GM20431 (cell line): ENCODE measurements around the gene PRCD.

Experiments used
- in situ Hi-C: fragments of 300-500 bp; cut with MseI, MboI; formaldehyde crosslinking; loops from one replicate; pipeline ENCODE4 v1.15.0; 2020; ENCODE audit warnings: low sequenced_read_pairs; ENCODE audit not compliant: unreplicated experiment

The PRCD gene

DNA sequence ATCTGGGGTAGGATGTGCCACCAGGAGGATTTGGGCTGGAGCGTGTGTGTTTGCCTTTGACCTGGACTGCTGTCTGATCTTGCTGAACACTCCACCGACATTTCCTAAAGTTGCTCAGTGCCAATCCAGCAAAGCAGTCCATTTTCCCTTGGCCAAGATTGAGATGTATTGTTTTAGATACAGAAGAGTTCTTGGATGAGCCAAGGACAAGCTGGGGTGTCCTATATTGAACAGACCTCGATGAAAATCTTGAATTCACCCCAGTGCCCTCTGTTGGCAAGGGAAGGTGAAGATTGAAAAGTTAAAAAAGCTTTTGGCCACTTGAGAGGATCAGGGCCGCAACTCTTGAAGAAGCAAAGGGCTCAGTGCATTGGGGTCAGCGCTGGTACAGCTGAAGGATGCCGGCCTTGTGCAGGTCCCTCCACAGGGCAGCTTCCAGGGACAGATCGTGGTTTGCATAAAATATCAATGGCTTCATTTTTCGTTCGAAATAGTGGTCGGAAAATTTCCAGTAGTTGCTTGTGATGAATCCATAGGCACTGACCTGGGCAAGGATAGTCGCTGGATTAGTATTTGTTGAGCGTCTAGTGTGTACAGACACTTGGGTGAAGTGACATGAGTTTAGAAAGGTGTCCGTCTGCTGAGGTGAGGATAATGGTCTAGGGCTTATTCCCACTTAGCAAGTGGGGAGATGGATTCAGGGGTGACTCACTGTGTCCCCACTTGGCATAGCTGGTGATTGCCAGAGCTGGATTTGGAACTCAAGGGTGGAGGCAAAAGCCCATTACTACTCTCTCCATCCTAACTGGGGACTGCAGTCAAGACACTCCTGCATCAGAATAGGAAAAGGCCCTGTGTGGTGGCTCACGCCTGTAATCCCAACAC lies 26.1 kb downstream of the PRCD start:
- in situ Hi-C loops, result no loop called here

DNA sequence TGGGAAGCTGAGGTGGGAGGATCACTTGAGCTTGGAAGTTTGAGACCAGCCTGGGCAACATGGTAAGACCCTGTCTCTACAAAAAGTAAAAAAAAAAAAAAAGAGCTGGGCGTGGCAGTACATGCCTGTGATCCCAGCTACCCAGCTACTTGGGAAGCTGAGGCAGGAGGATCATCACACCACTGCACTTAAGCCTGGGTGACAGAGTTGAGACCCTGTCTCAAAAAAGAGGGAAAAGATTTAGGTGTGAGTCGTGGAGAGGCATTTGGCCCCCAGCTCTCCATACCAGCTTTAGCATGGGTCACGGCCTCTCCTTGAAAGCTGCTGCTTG lies 26.7 kb downstream of the PRCD start:
- in situ Hi-C loops, result no loop called here

DNA sequence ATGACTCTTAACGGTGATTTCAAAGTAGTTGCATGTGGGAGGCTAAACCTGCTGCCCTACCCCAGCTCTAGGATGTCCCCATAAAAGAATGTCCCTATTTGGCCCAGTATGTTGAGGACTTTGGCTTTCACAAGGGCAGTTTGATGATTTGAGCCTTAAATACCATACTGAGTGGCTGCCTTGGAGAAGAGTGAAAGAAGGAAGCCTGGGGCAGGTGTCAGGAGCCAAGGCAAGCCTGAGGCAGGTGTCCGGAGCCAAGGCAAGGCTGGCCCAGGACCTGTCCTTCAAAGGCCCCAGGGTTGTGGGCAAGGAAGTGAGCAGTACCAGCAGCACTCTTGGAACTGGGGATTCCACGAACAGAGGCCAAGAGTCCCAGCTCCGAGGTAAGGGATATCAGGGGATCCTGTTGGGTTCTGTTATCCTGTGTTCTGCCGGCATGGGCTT lies 27.2 kb downstream of the PRCD start:
- in situ Hi-C loops, result no loop called here

DNA sequence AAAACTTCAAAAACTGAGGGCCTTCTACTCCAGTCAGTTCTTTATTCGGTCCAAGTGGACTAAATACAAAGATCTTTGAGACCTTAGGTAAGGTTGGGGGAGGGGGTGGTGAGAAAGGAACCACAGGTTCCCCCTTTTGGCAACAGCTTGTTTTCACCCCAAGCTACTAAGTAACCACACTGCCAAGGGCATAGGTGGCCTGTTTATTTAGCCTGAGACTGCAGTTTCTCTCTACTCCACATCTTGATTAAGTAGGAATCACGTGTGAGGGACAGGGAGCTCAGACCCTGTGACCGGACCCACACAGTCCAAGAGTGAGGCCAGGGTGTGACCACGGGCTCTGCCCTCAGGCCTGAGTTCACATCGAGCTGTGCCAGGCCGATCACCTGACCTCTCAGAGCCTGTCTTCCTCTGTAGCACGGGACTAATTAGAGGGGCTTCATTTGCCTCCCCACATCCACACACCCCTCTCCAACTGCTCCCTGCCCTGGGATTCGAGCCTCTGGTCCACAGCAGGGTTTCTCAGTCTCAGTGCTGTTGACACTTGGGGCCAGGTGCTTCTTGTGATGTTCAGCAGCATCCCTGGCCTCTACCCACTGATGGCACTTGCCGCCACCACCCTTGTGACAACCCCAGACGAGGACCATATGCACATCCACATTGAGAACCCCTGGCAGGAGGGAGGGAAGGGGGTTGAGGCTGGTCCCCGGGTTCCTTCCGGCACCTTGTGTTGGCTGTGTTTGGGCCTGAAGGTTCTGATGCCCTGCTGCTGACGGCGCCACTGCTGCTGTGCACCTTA lies 28.0 kb downstream of the PRCD start:
- in situ Hi-C loops, result no loop called here

DNA sequence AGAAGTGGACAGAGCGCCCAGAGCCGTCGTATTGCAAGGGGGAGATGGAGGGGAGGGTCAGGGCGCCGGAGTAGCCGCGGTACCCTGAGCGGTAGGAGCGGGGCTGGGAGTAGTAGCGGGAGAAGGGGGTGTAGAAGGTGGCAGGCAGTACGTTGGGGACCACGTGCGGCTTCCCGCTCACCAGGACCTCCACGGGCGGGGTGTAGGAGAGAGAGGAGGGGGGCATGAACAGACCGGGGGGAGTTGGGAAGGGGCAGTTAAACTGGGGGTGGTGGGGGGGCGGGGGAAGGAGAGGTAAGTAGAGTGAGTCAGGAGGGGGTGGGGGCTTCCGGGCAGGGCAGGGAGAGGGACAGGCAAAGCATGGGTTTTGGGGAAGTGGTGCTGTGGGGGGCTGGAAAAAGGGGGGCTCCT lies 29.0 kb downstream of the PRCD start:
- in situ Hi-C loops, result no loop called here

DNA sequence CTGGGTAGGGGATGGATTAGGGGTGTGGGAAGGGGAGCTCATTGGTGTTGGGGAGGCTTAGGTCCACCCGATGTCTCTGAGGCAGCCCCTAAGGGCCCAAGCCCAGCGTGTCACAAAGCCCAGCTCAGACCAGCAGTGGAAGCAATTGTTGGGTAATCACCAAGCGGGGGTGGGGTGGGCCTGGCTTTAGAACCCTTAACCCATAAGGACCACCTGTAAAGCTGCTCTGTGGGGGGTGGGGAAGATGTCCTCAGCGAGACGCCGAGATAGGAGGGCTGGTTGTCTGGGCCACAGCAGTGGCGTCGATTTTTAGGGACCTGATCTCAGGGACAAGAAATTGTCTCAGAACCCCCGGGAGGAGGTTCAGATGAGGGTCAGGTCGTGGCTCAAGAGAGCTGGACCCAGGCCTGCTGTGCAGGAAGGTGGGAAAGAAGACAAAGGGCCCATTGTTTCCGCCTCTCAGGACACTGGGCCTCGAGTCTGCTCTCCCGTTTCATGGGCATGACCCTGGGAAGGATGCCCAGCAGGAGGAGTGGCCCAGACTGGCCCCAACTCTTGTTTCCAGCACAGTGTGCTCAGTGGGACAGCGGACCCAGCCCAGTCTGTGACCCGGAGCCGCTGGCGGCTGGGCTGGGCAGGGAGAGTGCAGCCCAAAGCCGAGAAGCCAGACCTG lies 29.9 kb downstream of the PRCD start:
- in situ Hi-C loops, result no loop called here

DNA sequence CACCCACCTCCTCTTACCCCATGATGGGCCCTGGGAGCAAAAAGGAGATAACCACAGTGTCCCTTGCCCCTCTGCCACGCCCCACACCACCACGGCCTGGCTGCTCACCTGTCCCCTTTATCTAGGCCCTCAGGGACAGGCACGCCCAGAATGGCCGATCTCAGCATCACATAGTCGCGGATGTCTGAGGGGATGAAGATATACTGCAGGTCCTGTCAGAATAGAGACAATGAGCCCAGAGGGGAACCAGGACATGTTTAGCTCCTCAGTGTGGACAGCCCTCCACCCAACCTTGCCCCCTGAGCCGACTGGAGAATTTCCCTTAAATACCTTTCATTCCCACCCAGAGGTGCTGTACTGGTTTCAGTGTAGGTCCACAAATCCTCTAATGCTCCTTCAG lies 30.6 kb downstream of the PRCD start:
- in situ Hi-C loops, result no loop called here

DNA sequence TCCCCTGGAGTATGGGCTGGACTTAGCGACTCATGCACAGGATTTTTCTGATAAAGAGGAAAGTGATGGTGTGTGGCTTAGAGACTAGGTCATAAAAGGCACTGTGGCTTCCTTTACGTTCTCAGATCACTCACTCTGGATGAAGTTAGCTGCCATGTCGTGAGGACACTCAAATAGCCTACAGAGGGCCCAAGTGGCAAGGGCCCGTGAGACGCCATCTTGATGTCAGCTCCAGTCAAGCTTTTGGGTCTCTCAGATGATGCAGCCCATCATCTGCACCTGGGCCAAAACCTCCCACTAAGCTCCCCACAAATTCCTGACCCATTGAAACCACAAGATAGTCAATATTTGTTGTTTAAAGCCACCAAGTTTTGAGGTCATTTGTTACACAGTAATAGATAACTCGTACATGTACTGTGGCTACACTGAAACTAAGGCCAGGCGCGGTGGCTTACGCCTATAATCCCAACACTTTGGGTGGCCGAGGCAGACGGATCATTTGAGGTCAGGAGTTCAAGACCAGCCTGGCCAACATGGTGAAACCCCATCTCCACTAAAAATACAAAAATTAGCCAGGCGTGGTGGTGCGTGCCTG lies 31.1 kb downstream of the PRCD start:
- in situ Hi-C loops, result no loop called here

DNA sequence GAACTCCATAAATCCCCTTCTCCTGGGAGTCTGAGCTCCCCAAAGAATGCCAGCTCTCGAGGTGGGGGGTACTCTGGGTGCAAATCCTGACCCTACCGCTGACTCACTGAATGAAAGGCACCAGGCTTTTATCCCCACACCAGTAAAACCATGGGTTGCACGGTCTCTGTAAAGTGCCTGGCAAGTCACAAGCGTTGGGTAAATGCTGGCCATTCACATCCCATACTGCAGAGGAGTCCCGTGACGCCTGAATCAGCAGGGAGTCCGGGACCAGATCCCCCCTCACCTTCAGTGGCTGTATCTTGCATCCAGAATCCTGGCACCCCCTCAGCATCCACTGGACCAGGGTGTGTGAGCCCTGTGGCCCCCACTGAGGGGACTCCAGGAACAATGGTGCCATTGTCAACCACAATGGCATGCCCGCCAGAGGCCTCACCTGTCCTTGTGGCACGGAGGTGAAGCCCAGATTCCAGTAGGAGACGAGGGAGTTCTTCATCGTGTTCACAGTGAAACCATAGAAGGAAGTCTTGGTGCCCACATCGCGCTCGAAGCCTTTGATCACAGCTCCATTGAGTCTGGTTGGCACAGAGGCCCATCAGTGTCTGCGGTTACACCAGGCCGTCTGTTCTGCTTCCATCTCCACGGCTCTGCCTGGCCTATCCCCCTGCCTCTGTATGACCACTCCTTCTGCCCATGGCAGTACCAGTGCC lies 32.5 kb downstream of the PRCD start:
- in situ Hi-C loops, result no loop called here

DNA sequence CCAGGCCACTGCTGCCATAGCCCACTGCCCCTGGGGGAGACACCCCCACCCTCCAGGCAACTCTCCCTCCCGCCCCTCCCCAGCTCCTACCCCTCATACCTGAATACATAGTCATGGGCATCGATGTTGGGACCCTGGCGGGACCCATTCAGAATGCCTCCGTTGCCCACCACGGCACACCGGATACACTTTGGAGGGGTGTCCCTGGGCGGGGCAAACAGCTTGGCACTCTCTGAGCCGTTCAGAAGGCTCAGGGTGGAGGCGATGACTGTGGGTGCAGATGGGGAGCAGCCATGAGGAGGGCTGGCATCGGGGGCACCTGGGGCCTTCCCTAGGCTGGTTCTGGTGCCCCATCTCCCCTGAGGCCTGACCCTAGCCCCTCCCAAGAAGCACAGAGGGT lies 33.3 kb downstream of the PRCD start:
- in situ Hi-C loops, result no loop called here

DNA sequence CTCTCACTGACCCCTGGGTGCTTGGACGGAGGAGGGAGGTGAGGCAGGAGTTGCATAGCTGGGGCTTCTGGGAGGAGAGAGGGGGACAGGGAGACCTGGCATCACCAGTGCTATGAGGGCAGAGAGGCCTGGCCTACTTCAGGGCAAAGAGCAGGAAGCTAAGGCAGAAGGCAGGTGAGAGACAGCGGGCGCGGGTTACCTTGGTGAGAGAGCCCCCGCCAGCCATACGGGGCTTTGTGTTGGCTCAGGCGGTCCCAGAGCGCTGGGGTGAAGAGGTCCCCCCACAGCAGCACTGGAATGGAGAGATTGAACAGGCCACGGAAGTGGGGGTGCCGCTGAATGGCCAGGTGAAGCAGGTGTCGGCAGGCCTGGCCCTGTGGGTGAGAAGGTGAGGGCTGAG lies 34.3 kb downstream of the PRCD start:
- in situ Hi-C loops, result no loop called here

DNA sequence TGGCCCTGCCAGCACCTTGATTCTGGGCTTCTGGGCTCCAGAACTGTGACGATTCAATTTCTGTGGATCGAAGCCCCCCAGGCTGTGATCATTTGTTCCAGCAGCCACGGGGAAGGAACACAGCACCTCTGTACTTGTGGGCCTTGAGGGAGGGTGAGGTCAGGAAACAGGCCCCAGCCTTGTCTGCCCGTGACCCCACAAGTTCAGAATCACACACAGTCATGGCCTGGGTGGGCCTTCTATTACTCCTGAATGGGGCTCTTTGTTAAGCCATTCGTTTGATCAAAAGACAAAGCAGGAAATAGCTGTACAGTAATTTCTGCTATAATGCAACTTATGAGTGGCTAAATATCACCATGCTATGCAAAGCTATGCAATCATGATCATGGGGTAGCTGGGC lies 35.7 kb downstream of the PRCD start:
- in situ Hi-C loops, result no loop called here

DNA sequence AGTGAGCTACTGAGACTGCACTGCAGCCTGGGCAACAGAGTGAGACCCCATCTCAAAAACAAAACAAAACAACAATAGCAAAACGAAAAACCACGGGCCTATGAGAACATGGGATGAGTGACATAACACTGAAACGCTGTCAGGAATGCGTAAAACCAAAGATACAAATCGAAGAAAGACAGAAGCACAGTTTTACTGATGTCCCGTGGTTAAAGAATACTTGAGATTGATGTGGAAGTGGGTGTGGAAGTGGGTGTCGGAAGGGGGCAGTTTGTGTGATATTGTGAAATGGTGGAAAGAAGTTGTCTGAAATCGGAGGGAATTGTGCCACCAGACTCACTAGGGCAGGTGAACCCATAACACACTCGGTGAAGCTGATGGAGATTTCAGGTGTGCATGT lies 36.3 kb downstream of the PRCD start:
- in situ Hi-C loops, result no loop called here

DNA sequence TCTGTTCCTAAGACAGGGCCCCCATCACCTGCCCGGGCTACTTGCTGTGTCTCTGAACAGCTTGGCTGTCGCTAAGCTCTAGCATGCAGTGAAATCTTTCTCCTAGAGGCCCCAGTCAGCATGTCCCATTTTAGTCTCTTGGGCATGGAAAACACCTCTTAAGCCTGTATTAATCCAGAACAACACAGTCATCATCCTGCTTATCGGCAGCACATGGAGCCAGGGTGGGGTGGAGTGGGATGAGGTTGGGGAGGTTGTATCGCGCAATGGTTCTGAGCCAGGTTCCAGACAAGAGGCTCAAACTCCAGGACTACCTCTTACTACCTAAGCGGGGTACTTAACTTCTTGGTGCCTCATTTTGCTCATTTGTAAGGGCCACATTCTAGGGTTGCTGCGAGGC lies 38.0 kb downstream of the PRCD start:
- in situ Hi-C loops, result no loop called here

DNA sequence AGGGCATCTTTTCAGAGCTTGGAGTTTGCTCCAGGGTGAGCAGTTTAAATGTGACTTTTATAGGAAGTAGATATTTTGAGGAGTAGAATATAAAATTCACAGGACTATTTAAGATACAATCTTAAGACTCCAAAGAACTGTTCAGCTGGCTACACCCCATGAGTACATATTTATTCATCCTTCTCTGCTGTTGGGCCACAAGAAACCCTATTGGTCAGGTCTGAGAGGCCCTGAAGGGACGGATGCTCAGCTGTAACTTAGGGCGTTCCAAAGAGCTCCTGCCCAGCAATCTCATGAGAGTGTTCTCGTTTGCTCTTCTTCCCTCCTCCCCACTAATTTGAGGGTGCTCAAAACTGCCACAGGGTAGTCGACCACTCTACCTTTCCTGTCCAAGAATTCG lies 38.5 kb downstream of the PRCD start:
- in situ Hi-C loops, result no loop called here

DNA sequence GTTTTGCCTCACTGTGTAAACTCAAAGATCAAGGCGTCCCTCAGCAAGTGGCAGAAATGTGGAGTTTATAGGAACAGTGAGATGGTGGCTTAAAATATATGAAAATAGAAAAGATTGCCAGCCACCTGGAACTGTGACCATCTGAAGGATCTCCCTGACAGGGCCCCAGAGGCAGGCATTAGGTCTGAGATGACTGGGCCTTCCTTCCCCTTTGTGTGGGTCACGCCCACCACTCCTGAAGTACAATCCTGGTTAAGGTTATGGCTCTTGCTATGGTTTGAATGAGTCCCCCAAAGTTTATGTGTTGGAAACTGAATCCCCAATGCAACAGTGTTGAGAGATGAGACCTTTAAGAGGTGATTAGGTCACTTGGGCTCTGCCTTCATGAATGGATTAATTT lies 39.4 kb downstream of the PRCD start:
- in situ Hi-C loops, result no loop called here

DNA sequence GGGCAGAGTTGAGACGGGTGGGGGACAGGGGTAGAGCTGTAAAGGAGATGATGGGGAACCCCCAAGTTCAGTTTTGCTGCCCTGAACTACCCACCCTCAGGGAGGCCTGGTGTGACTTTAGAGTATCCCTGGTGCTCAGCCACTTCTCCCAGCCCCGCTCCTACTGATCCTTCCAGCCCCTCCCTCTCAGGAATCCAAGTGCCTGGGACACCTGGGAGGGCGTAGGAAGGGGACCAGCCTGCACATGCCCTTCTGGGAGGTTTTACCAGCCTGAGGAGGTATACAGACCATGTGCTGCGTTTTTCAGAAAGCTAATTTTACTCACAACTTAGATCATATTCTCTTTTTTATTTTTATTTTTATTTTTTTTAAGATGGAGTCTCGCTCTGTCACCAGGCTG lies 41.7 kb downstream of the PRCD start:
- in situ Hi-C loops, result no loop called here

DNA sequence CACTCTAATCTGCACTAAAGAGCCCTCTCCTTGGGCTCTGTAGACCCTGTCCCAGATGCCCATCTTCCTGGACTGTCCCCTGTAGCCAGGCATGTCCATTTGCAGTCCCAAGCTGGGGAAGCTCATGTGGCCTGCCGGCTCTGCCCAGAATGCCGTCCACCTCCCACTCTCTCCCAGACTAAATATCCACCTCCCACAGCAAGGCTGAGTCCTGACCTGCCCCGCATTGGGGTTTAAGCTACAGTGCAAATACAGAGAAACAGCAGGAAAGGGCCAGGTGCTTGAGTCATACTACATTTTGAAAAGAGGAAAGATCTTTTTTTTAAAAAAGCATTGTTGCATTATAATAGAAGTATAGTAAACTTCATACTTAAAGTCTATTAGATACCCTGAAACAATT lies 42.8 kb downstream of the PRCD start:
- in situ Hi-C loops, result no loop called here

DNA sequence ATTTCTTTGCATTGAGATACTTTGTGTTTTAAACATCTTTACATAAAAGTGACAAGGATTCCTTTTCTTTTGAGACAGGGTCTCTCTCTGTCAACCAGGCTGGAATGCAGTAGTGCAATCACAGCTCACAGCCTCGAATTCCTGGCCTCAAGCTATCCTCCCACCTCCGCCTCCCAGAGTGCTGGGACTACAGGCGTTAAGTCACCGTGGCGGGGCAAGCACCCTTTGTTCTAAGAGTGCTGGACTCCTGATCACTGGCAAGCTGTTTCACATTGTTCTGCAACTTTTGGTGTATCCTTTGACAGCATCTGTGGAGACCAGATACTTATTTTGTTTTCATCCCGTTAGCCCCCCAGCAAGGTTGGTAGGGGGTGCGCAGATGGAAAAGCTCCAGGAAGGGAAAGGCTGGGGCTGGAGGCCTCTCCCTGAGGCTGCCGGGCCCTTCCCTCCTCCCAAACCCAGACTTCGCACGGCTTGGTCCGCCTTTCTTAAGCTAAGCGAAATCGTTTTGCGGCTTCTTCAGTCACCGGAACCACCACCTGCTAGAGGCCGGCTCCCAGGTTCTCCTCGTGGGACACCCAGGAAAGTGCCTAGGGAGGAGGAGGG lies 44.7 kb downstream of the PRCD start:
- in situ Hi-C loops, result no loop called here
